Myocyte (in vitro differentiated cells): ENCODE data around the gene ZNRF3. TPM values are rescaled to one million over a fixed set of nuclear protein-coding genes. Genes with fewer than 3 reads are reported as not detected.
"Not testable (repeated sequence)": the region's sequence is repeated elsewhere in the genome, so short reads cannot be mapped to it uniquely, and the experiment has no call there.

Source experiments
- DNase-seq: peaks from one replicate; pipeline ENCODE4 v3.0.0-alpha.2; 2012; ENCODE audit warnings: low read depth
- total RNA-seq: library from RNA; depleted of rRNA; stranded (reverse); fragments of >200 nt; gene quantifications from 2 replicates; pipeline ENCODE4 v1.2.3, GENCODE V29; 2014

The ZNRF3 gene
- total RNA-seq, 1 donor from 2014 or later = 13.9 TPM

GRCh38 chr22:28883917-28884746, 760 bp downstream of the ZNRF3 start:
- DNase-seq = no peak

- no peak for DNase-seq
These were observed 1.5 kb downstream of the ZNRF3 start for GRCh38 chr22:28884747-28885350.

GRCh38 chr22:28885939-28886338, 2.6 kb downstream of the ZNRF3 start:
- DNase-seq = no peak

- not testable (repeated sequence) for DNase-seq
These were observed 3.3 kb downstream of the ZNRF3 start for GRCh38 chr22:28886679-28887078.

GRCh38 chr22:28887725-28888459, 4.5 kb downstream of the ZNRF3 start:
- no peak for DNase-seq

GRCh38 chr22:28889478-28890024, 6.2 kb downstream of the ZNRF3 start:
- DNase-seq = no peak

GRCh38 chr22:28891156-28891733, 7.9 kb downstream of the ZNRF3 start:
- DNase-seq = no peak

- no peak for DNase-seq
These were observed 8.9 kb downstream of the ZNRF3 start for GRCh38 chr22:28892175-28892731.

GRCh38 chr22:28893810-28894209, 10.4 kb downstream of the ZNRF3 start:
- no peak for DNase-seq

- no peak for DNase-seq
These were observed 11.0 kb downstream of the ZNRF3 start for GRCh38 chr22:28894334-28894733.

GRCh38 chr22:28894807-28895206, 11.4 kb downstream of the ZNRF3 start:
- no peak for DNase-seq

- no peak for DNase-seq
These were observed 13.2 kb downstream of the ZNRF3 start for GRCh38 chr22:28896611-28897010.

- no peak for DNase-seq
These were observed 14.9 kb downstream of the ZNRF3 start for GRCh38 chr22:28898233-28898629.

- DNase-seq = peak; percentile 68
These were observed 16.0 kb downstream of the ZNRF3 start for GRCh38 chr22:28899199-28899853.

- DNase-seq = no peak
These were observed 17.1 kb downstream of the ZNRF3 start for GRCh38 chr22:28900379-28900925.

- no peak for DNase-seq
These were observed 19.1 kb downstream of the ZNRF3 start for GRCh38 chr22:28902490-28902889.

- no peak for DNase-seq
These were observed 19.7 kb downstream of the ZNRF3 start for GRCh38 chr22:28903080-28903479.

- DNase-seq = no peak
These were observed 20.4 kb downstream of the ZNRF3 start for GRCh38 chr22:28903729-28904128.

- DNase-seq = no peak
These were observed 21.0 kb downstream of the ZNRF3 start for GRCh38 chr22:28904211-28904896.
